HL-60/S4 treated with retinoic acid at 250 ng/mL for 4 days and 3 days (cell line): Measurements from ENCODE around the gene LIMCH1.

Source experiments
- in situ Hi-C: fragments of 300-500 bp; cut with MboI; formaldehyde crosslinking; loops from 2 replicates; pipeline ENCODE4 v1.7.0; 2022; ENCODE audit warnings: low sequenced_read_pairs

Gene LIMCH1

DNA sequence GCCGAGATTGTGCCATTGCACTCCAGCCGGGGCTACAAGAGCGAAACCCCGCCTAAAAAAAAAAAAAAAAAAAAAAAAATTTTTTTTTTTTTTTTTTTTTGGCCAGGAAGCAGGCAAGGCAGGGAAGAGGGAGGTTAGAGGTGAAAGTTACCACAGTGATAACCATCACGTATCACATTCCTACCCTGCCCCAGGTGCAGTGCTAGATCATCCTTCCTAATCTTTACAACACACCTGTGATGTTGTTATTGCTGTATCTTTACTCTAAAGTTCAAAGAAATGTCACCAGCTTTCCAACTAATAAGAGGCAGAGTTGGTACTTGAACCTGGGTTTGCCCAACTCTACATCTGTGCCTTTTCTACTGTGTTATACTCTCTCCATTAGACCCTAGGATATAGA is 7.2 kb upstream of the LIMCH1 start:
- in situ Hi-C loops, result no loop called here

GRCh38 chr4:41532336-41532735 is 5.6 kb upstream of the LIMCH1 start:
- in situ Hi-C loops, result no loop called here

- in situ Hi-C loops, result no loop called here
Observed at GRCh38 chr4:41532882-41533281, 5.1 kb upstream of the LIMCH1 start.

GRCh38 chr4:41533680-41534079 is 4.3 kb upstream of the LIMCH1 start:
- in situ Hi-C loops, result no loop called here

GRCh38 chr4:41534404-41534803 is 3.6 kb upstream of the LIMCH1 start:
- in situ Hi-C loops, result no loop called here

- in situ Hi-C loops, result no loop called here
Observed at GRCh38 chr4:41535911-41536371, 2.0 kb upstream of the LIMCH1 start.

DNA sequence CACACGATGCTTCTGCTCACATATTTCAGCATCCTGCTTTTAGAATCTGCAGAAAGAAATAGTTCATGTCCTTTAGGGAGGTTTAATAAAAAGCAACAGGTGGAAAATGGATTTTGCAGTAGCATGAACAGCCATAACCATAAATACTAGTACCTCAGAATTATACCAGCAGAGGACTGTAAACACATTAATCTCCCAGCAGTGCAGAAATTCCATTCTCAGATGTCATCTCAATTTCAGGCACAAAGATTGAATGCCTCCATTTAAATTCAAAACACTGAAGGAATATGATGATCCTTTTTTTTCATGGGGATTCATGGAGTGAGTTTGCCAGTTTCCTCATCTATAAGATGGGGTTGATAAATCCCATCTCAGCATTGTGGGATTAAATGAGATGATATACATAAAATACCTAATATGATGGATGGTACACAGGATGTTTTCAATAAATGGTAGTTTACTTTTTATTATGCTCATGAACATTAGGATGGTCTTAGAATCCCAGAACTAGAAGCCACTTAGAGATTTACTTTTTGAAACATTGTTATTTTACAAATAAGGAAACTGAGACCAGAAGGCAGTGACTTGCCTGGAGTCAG is 566 bp upstream of the LIMCH1 start:
- in situ Hi-C loops, result no loop called here

- in situ Hi-C loops, result no loop called here
Observed at GRCh38 chr4:41538887-41539498, 1.0 kb downstream of the LIMCH1 start.

- in situ Hi-C loops, result no loop called here
Observed at GRCh38 chr4:41539711-41540110, 1.8 kb downstream of the LIMCH1 start.

GRCh38 chr4:41540687-41541086 is 2.7 kb downstream of the LIMCH1 start:
- in situ Hi-C loops, result no loop called here

- in situ Hi-C loops, result no loop called here
Observed at GRCh38 chr4:41541687-41542094, 3.7 kb downstream of the LIMCH1 start.

DNA sequence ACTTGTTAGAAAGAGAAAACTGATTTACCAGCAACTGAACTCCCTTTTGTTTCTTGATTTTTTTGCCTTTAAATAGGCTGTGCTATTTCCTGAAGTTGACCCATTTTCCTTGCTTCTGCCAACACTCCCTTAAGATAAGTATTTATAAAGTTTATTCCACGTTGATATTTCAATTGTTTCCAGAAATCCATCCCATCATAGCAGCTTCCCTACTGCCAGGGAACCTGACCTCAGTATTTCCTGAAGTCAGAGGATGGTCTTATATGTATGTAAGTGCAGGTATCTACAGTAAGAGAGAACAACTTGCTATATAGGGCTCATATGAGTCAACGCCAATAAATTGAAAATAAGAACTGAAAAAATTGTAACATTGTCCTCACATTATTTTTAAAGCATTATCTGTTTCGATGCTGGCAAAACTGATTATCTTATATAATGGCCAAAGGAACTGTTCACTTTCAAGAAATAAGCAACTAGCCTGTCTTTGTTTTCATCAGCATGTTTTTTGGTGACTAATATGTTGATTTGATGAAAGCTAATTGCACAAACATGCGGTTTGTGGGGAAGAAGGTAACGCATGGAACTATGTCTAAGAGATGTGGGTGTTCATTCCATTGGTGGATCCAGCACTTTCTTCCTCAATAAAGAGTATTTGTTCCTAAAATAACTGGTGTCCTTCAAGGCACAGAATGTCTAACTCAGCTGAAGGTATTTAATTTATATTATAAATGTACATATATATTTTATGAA is 4.7 kb downstream of the LIMCH1 start:
- in situ Hi-C loops, result no loop called here

DNA sequence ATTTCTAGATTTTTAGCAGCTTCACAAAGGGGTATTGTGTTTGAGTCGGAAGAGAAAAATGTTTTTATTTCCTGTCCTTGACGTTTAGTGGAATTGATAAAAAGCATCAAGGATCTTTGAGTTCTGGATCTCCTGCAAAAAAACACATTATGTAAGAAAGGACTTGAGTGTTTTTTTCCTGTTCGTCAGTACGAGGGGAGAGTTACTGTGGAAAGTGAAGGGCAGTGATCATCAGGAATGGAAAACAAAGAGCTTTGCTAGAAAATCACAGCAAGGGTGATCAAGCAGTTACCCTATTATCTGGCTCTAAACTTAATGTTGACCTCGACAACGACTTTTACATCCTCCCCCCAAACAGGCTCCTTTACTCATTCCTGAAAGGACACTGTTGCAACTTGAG is 7.3 kb downstream of the LIMCH1 start:
- in situ Hi-C loops, result no loop called here

- in situ Hi-C loops, result no loop called here
Observed at GRCh38 chr4:41546638-41547037, 8.7 kb downstream of the LIMCH1 start.

- in situ Hi-C loops, result no loop called here
Observed at GRCh38 chr4:41548305-41548880, 10.4 kb downstream of the LIMCH1 start.

DNA sequence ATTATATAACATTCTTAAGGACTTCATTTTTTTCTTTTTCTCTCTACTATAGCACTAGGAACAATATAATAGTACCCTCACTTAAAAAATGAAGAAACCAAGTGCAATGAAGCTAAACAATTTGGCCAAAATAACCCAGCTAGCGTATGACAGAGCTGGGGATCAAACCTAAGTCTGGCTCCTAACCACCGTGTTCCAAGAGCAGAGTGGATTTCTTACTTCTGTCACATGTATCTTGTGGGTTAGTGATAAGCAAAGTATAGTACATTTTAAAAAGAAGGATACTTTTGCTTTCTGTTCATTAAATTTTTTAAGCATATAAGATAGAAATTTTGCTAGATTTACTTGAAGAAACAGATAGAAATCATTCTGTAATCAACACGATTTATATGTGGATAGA is 11.5 kb downstream of the LIMCH1 start:
- in situ Hi-C loops, result no loop called here

DNA sequence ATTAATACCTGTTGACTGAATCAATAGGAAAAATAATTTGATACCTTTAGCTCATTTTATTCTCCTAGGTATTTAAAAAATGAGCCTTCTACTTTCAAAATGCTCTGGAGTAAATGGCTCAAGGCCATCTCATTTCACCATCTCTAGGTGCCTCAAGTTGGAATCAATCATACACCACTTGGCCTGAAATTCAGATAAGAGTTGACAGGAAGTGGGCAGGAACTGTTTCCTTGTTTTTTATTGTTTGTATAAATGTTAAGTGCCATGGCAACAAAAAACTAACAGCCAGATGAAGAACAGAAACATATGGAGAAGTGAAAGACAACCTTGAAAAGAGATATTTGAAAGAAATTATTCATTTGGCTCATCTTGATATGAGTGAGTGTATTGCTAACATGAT is 12.4 kb downstream of the LIMCH1 start:
- in situ Hi-C loops, result no loop called here

DNA sequence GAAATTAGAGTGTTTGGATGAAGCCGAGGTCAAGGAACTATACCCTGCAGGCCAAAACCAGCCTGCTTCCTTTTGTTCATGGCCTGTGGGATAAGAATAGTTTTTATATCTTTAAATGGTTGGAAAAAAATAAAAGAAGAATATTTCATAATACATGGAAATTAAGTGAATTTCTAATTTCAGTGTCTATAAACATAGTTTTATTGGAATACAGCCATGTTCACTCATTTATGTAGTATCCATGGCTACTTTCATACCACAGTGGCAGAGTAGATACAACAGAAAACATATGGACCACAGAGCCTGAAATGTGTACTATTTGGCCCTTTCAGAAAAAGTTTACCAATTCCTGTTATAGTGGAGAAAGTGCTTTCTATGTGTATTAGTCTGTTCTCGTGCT is 13.6 kb downstream of the LIMCH1 start:
- in situ Hi-C loops, result no loop called here

- in situ Hi-C loops, result no loop called here
Observed at GRCh38 chr4:41554905-41555304, 16.9 kb downstream of the LIMCH1 start.

- in situ Hi-C loops, result no loop called here
Observed at GRCh38 chr4:41556526-41556925, 18.6 kb downstream of the LIMCH1 start.

DNA sequence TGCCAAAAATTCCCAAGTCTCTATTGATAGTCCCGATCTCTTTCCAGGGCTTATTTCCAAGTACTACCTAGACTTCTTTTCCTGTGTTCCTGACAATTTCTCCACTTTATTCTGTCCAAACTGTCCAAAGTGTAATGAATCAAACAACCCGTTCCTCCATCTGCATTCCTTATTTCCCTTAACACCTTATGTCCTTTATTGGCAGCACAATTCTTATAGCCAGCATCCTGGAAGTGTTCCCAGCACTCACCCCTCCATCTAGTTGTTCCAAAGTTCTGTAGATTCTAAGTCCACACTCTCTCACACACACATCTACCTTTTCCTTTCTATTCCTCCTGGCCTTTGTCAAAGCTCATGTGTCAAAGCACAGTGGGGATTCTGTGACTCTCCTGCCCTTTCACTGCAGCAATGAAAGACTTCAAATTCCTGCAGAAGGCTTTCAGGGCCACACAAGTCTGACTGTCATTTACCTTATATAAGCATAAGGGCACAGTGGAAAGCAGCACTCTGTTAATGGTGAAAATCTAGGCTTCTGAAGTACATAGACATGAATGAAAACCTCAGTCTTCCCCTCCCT is 22.1 kb downstream of the LIMCH1 start:
- in situ Hi-C loops, result no loop called here

DNA sequence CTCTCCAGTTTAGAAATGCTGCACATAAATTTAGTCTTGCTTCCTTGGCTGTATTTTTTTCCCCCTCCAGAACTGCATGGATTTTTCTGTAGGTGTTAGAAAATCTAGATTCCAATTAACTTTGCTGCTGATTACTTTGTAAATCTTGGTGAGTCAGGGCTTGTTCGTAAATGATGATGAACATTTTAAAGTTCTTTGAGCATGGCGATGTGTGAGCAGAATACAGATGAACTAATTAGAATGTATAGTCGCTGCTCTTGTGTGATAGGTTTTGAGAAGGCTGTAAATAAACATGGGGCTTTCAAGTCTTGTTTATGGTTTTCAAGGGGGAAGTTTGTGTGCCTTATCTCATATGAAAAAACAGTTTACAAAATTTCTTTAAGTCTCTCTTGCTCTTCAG is 23.3 kb downstream of the LIMCH1 start:
- in situ Hi-C loops, result no loop called here
